OCI-LY3 (cell line): Measurements from ENCODE around the gene CAMK2D.

ENCODE experiments used
- H2AFZ ChIP-seq: fragments of 200-600, 300-600 bp; shearing (Covaris generic); 2 replicates; pipeline ENCODE4 v1.6.0; 2014; ENCODE audit warnings: antibody characterized with exemption, low read depth, low read length
- H3K27ac ChIP-seq: fragments of 200-600, 300-600 bp; sonication (generic); 2 replicates; pipeline ENCODE4 v1.5.1; 2014; ENCODE audit warnings: mild to moderate bottlenecking, low read length, moderate library complexity, mixed read lengths
- H3K27me3 ChIP-seq: fragments of 200-600, 300-600 bp; sonication (generic); 2 replicates; pipeline ENCODE4 v1.6.1; 2014; ENCODE audit warnings: low read depth, low read length, mixed read lengths
- H3K36me3 ChIP-seq: fragments of 200-600, 300-600 bp; sonication (generic); replicated peaks from 2 replicates; pipeline ENCODE3; 2014; ENCODE audit warnings: low read depth, low read length, mixed read lengths
- H3K4me1 ChIP-seq: fragments of 300-600, 200-600 bp; sonication (generic); 2 replicates; pipeline ENCODE4 v1.6.1; 2014; ENCODE audit warnings: low read length, mixed read lengths
- H3K4me2 ChIP-seq: fragments of 200-600, 300-600 bp; sonication (generic); 2 replicates; pipeline ENCODE4 v1.6.1; 2014; ENCODE audit warnings: low read length, mixed read lengths
- H3K4me3 ChIP-seq: fragments of 300-600, 200-600 bp; sonication (generic); 2 replicates; pipeline ENCODE4 v1.5.1; 2014; ENCODE audit warnings: antibody characterized with exemption, mild to moderate bottlenecking, low read length, moderate library complexity
- H3K79me2 ChIP-seq: fragments of 300-600, 200-600 bp; shearing (Covaris generic); 2 replicates; pipeline ENCODE4 v1.6.1; 2014; ENCODE audit warnings: mild to moderate bottlenecking, low read length, mixed read lengths
- H3K9ac ChIP-seq: fragments of 300-600, 200-600 bp; shearing (Covaris generic); 2 replicates; pipeline ENCODE4 v1.6.0; 2014; ENCODE audit warnings: mild to moderate bottlenecking, low read length, moderate library complexity
- H3K9me3 ChIP-seq: fragments of 200-600, 300-600 bp; shearing (Covaris generic); 2 replicates; pipeline ENCODE4 v1.6.1; 2014; ENCODE audit warnings: low read length, mixed read lengths; ENCODE audit not compliant: insufficient read depth
- H4K20me1 ChIP-seq: fragments of 200-600, 300-600 bp; sonication (generic); 2 replicates; pipeline ENCODE4 v1.6.1; 2016; ENCODE audit warnings: low read length, mixed read lengths; ENCODE audit not compliant: insufficient read depth
- EZH2phosphoT487 ChIP-seq: fragments of 200-600 bp; shearing (Covaris generic); IDR thresholded peaks from 2 replicates; pipeline ENCODE4 v1.6.1; 2018; ENCODE audit warnings: antibody characterized with exemption, mixed run types, low read depth
- TF ChIP-seq, protein P1 (sequence below): fragments of 200-600, 300-600 bp; sonication (generic); IDR thresholded peaks from 2 replicates; pipeline ENCODE4 v1.5.1; 2014; ENCODE audit warnings: antibody characterized with exemption, low read length, low read depth

The CAMK2D gene

DNA sequence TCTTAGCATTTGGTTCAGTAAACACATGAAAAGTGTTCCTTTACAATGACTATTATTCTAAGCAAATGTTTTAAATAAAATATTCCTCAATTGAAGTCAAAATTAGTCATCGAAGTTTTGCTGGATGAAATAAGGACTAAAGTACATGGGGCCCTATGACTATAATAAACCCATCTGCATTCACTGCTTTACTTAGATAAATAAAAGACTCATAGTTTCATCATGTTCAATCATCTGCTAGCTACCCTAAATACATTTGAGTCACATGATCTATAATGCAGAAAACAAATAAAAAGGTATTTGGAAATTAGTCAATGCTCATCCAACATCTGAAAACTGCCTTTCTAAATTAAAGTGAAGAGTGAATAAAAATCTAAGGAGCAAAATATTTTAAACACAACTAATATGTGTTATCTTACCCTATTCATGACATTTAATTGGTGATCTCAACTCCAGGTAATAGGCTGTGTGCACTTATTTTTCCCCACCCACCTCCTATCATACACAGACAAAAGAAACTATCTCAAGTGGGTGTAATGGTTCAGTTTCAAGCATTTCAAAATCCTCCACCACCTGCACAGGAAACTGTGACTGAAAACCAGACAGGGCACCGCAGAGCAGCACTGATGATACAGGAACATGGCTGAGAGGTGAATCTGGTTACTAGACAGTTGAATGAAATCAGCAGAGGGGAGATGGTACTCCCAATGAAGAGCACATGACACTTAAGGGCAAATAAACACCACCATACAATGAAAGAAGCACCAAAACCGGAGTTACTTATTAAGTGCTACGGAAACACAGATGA, 78.6 kb downstream of the CAMK2D start:
- Histone ChIP-seq H3K79me2 (no peaks in the 10 kb centered on the region), H3K36me3 (peaks cover 18% of the 10 kb centered on the region), H3K27ac (peak overlapping the region; percentile 68), H3K9me3 (peaks cover 7% of the 10 kb centered on the region; the same call in 1 of the 2 replicates), H3K27me3 (no peaks in the 10 kb centered on the region), H3K9ac (no peak overlapping the region), H3K4me3 (peak overlapping the region; percentile 38), H3K4me2 (peak overlapping the region; percentile 69), H3K4me1 (peaks cover 29% of the 10 kb centered on the region), H4K20me1 (no peaks in the 10 kb centered on the region), H2AFZ (no peak overlapping the region)
- TF ChIP-seq, protein P1, sequence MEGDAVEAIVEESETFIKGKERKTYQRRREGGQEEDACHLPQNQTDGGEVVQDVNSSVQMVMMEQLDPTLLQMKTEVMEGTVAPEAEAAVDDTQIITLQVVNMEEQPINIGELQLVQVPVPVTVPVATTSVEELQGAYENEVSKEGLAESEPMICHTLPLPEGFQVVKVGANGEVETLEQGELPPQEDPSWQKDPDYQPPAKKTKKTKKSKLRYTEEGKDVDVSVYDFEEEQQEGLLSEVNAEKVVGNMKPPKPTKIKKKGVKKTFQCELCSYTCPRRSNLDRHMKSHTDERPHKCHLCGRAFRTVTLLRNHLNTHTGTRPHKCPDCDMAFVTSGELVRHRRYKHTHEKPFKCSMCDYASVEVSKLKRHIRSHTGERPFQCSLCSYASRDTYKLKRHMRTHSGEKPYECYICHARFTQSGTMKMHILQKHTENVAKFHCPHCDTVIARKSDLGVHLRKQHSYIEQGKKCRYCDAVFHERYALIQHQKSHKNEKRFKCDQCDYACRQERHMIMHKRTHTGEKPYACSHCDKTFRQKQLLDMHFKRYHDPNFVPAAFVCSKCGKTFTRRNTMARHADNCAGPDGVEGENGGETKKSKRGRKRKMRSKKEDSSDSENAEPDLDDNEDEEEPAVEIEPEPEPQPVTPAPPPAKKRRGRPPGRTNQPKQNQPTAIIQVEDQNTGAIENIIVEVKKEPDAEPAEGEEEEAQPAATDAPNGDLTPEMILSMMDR: no peak
- TF ChIP-seq EZH2phosphoT487: no peak

DNA sequence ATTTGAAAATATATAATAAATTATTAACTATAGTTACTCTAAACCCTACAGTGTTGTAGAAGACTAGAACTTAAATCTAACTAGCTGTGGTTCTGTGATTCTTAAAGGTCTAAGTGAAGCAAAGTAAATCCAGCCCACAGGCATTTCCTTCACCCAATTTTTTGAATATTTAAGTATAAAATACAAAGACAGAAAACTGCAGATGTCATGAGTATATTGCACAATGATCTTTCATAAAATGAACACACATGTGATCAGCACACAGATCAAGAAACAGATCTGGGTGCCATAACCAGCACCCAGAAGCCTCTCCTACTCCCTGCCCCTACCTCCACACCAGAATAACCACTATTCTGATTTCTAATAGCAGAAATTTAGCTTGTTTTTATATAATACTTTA, 82.9 kb downstream of the CAMK2D start:
- H3K36me3 ChIP-seq: peaks cover 18% of the 10 kb centered on the region
- H3K4me1 ChIP-seq: peaks cover 14% of the 10 kb centered on the region
- TF ChIP-seq, protein P1: no peak
- TF ChIP-seq EZH2phosphoT487: no peak
- no peak overlapping the region for H2AFZ ChIP-seq
- no peak overlapping the region for H3K9ac ChIP-seq
- no peak overlapping the region for H3K4me2 ChIP-seq
- no peak overlapping the region for H3K27ac ChIP-seq
- H3K4me3 ChIP-seq: no peak overlapping the region
- H3K9me3 ChIP-seq: peaks cover 7% of the 10 kb centered on the region; the same call in 1 of the 2 replicates
- no peaks in the 10 kb centered on the region for H3K79me2 ChIP-seq
- H3K27me3 ChIP-seq: no peaks in the 10 kb centered on the region
- H4K20me1 ChIP-seq: no peaks in the 10 kb centered on the region

DNA sequence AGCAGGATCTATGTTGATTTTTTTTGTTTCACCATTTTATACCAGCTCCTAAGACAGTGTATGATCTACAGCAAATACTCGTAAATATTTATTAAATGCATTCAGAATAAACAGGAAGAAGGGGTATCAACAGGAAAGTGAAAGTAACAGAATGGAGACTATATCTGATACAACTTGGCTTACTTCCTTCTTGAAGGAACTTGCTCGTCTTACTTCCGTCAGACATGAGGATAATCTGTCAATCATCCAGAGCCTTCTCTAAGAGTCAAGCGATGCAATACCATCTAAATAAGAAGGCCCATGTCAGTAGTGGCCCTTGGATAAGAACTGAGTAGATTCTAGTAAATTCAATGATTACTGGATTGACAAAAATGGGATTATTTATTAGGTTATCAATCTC, 84.2 kb downstream of the CAMK2D start:
- Histone ChIP-seq H3K36me3 (peaks cover 18% of the 10 kb centered on the region), H4K20me1 (no peaks in the 10 kb centered on the region), H3K79me2 (no peaks in the 10 kb centered on the region), H3K4me1 (peaks cover 7% of the 10 kb centered on the region), H2AFZ (no peak overlapping the region), H3K27me3 (no peaks in the 10 kb centered on the region), H3K9me3 (peaks cover 7% of the 10 kb centered on the region; the same call in 1 of the 2 replicates), H3K4me3 (no peak overlapping the region), H3K27ac (no peak overlapping the region), H3K4me2 (no peak overlapping the region), H3K9ac (no peak overlapping the region)
- TF ChIP-seq EZH2phosphoT487: no peak
- TF ChIP-seq, protein P1: no peak

DNA sequence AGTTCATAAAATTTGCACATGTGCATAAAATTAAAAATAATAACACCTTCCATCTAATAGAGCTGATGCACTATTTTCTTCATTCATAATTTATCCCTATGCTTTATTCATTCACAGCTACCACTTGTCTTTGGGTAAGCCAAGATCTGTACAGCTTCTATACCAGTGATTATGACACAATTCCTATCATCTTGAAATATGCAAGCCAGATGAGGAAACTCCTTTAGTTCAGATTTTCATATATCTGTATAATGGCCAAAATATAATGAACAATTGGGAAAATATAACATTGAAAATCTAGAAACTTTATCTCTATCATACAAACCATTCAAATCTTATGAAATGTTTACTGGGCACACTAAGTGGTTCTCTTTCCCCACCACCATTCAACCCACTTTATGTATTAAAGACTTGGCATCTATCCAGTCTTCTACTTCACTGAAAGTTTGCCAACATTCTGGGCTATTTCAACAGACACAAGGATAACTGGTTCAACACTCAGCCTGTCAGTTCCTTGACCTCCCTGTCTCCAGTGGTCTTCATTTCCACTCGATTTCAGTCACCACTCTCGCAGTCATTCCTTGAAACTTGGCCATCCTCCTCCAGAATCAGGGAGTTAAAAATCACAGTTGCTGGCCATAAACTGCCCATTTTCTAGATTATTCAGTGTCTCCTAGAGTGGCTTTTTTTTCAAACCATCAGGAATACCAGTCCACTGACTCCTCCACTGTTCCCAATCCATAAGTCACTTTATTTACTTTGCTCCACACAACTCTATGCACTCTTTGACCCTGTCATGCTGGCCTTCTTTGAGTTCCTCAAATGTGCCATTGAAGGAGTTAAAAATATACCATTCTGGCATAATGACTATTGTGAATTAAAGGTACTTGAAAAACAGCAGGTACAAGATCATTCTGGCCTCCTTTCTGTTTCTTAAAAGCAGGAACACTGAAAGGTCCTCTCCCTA, 85.5 kb downstream of the CAMK2D start:
- Histone ChIP-seq H3K4me2 (no peak overlapping the region), H2AFZ (no peak overlapping the region), H3K36me3 (peaks cover 10% of the 10 kb centered on the region), H3K9ac (no peak overlapping the region), H3K9me3 (no peaks in the 10 kb centered on the region), H4K20me1 (no peaks in the 10 kb centered on the region), H3K4me1 (peaks cover 10% of the 10 kb centered on the region), H3K27me3 (no peaks in the 10 kb centered on the region), H3K27ac (no peak overlapping the region), H3K4me3 (no peak overlapping the region), H3K79me2 (no peaks in the 10 kb centered on the region)
- no peak for TF ChIP-seq EZH2phosphoT487
- TF ChIP-seq, protein P1: no peak
